Measurements from ENCODE around the gene CFTR.

- no peak for TF ChIP-seq RAD21 (conservative IDR thresholded peaks at IDR 0.05 in 1 of 2, IDR thresholded peaks at IDR 0.05 in 1 of 2)
- no peak for TF ChIP-seq CHD4 (IDR thresholded peaks at IDR 0.05; ENCODE audit: borderline replicate concordance)
- no peak for TF ChIP-seq CTCF (IDR thresholded peaks at IDR 0.05)
- no peak for TF ChIP-seq BCL3 (IDR thresholded peaks at IDR 0.05)
- no peak for TF ChIP-seq POLR2A (IDR thresholded peaks at IDR 0.05; ENCODE audit: low read length)
- TF ChIP-seq CHD2 (IDR thresholded peaks at IDR 0.05; ENCODE audit: low read length, partially characterized antibody), result no peak
- TF ChIP-seq ELK1 (IDR thresholded peaks at IDR 0.05; ENCODE audit: low read depth, low read length), result no peak
- TF ChIP-seq CBX2 (IDR thresholded peaks at IDR 0.05; ENCODE audit: borderline replicate concordance, low read depth), result no peak
- no peak for TF ChIP-seq CEBPB (IDR thresholded peaks at IDR 0.05)
- TF ChIP-seq EP300 (IDR thresholded peaks at IDR 0.05), result no peak
- TF ChIP-seq KDM1A (IDR thresholded peaks at IDR 0.05; ENCODE audit: low read depth), result no peak
- TF ChIP-seq ZSCAN20 (CRISPR knock-in tag; IDR thresholded peaks at IDR 0.05), result no peak
- TF ChIP-seq, protein P1, sequence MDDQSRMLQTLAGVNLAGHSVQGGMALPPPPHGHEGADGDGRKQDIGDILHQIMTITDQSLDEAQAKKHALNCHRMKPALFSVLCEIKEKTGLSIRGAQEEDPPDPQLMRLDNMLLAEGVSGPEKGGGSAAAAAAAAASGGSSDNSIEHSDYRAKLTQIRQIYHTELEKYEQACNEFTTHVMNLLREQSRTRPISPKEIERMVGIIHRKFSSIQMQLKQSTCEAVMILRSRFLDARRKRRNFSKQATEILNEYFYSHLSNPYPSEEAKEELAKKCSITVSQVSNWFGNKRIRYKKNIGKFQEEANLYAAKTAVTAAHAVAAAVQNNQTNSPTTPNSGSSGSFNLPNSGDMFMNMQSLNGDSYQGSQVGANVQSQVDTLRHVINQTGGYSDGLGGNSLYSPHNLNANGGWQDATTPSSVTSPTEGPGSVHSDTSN (IDR thresholded peaks at IDR 0.05), result no peak
These were observed 139.9 kb downstream of the CFTR start for GRCh38 chr7:117619681-117620080.
